Spleen (tissue), 11 donors: ENCODE data around the gene PLEKHA1. TPM values are rescaled to one million over a fixed set of nuclear protein-coding genes. Genes with fewer than 3 reads are reported as not detected.

Source experiments
- DNase-seq: peaks from one replicate; pipeline ENCODE4 v3.0.0-alpha.2; 2020
- H3K27ac ChIP-seq, 8 donors: fragments of 200-600 bp; sonication (generic) in 7 of 8; 1 replicate in 4 of 8; 2 replicates in 4 of 8; pipeline versions ENCODE4 v1.5.0 to v1.8.0; 2016 to 2021; ENCODE audit warnings: inconsistent platforms in 4 of 8, mild to moderate bottlenecking in 4 of 8, moderate library complexity in 1 of 8
- H3K27me3 ChIP-seq, 7 donors: fragments of 200-600 bp; sonication (generic) in 6 of 7; replicated peaks in 1 of 7; 1 replicate in 4 of 7; 2 replicates in 3 of 7; pipeline versions ENCODE4 v1.5.0 to v1.8.0; 2016 to 2021; ENCODE audit warnings: inconsistent platforms in 3 of 7, mild to moderate bottlenecking in 1 of 7
- H3K36me3 ChIP-seq, 6 donors: fragments of 200-600 bp; sonication (generic) in 5 of 6; 1 replicate in 4 of 6; 2 replicates in 2 of 6; pipeline versions ENCODE4 v1.5.0 to v1.8.0; 2016 to 2021; ENCODE audit warnings: inconsistent platforms in 2 of 6
- H3K4me1 ChIP-seq, 6 donors: fragments of 200-600 bp; sonication (generic) in 5 of 6; 1 replicate in 3 of 6; 2 replicates in 3 of 6; pipeline versions ENCODE4 v1.5.0 to v1.8.0; 2016 to 2021; ENCODE audit warnings: inconsistent platforms in 3 of 6
- H3K4me3 ChIP-seq, 8 donors: fragments of 200-600 bp; sonication (generic) in 7 of 8; 1 replicate in 4 of 8; 2 replicates in 4 of 8; pipeline versions ENCODE4 v1.5.0 to v1.8.0; 2016 to 2021; ENCODE audit warnings: inconsistent platforms in 4 of 8, mild to moderate bottlenecking in 4 of 8, moderate library complexity in 2 of 8
- H3K9me3 ChIP-seq, 8 donors: fragments of 200-600 bp; sonication (generic) in 7 of 8; 1 replicate in 4 of 8; 2 replicates in 4 of 8; pipeline versions ENCODE4 v1.5.0 to v1.8.0; 2016 to 2021; ENCODE audit warnings: inconsistent platforms in 4 of 8
- POLR2A ChIP-seq, 3 donors: fragments of 450-650 bp; IDR thresholded peaks; one replicate each; pipeline ENCODE4 v1.5.1; 2017; ENCODE audit warnings: antibody characterized with exemption in 3 of 3, mild to moderate bottlenecking in 1 of 3
- POLR2AphosphoS5 ChIP-seq, 3 donors: sonication (generic); formaldehyde crosslinking; IDR thresholded peaks; one replicate each; pipeline ENCODE4 v1.5.1; 2017; ENCODE audit warnings: antibody characterized with exemption in 3 of 3
- WGBS, 5 donors: extraction: QIAGEN DNeasy Blood & Tissue Kit in 3 of 5; methylation state at CpG; one replicate each; pipeline versions ENCODE4 v1.1.5 to v1.1.7; 2013 to 2018; 5-methylcytosine and 5-hydroxymethylcytosine counted together
- intact Hi-C: fragments of 100-400 bp; cut with DNase I; formaldehyde crosslinking; loops from one replicate; pipeline ENCODE4 v1.15.0; 2023; ENCODE audit warnings: low total_unique reads
- polyA plus RNA-seq, 3 donors: library from polyadenylated mRNA; stranded (reverse); fragments of 200-250 nt; gene quantifications; one replicate each; pipeline ENCODE4 v1.2.1, GENCODE V29; 2013
- total RNA-seq, 7 donors: library from RNA; depleted of rRNA in 3 of 7; stranded (reverse); fragments of >200 nt in 3 of 7; fragmentation: NEBNext Ultra II Directional in 4 of 7; extraction: Animal tissue kit (Norgen Biotek cat#: 25700) in 4 of 7; gene quantifications; one replicate each; pipeline versions ENCODE4 v1.1.0 to v1.2.1, GENCODE V29; 2016 to 2021
- TF ChIP-seq, protein P1 (sequence below), 11 experiments: fragments of 200-600 bp in 7 of 11; fragments of 450-650 bp in 4 of 11; sonication (generic) in 4 of 11; IDR thresholded peaks in 8 of 11; conservative IDR thresholded peaks in 3 of 11; 1 replicate in 7 of 11; 2 replicates in 4 of 11; pipeline versions ENCODE4 v1.4.0 to v1.8.0; 2016 to 2021; ENCODE audit warnings: antibody characterized with exemption in 11 of 11, inconsistent platforms in 4 of 11, mild to moderate bottlenecking in 1 of 11
- donor health status: healthy with polysubstance abuse.
- donor health status: DM: no; HTN: no; CAD: no; lungs with moderate emphysema.
- donor health status: DM: no; HTN: no; CAD: no.
- donor health status: Bipolar disorder and iron deficiency.
- donor health status: healthy.
- donor health status: DM: no; HTN: no; CAD: no.
- donor health status: DM: yes; HTN: yes; CAD: no.

Gene PLEKHA1
- total and polyA plus RNA-seq, 10 donors = 7.9 to 31.1 (median 22.1) TPM

- no peak for DNase-seq
- no peaks in the 10 kb centered on the region for H3K27me3 ChIP-seq
- H3K9me3 ChIP-seq = no peaks in the 10 kb centered on the region
- no peak overlapping the region for H3K27ac ChIP-seq
- H3K4me1 ChIP-seq = peaks cover 5 to 97% (median 31%) of the 10 kb centered on the region in 6 donors
- intact Hi-C loops = no loop called here
- peaks cover 0 to 55% (median 7%) of the 10 kb centered on the region in 6 donors for H3K36me3 ChIP-seq
- WGBS, 5 donors = 73 to 89% (median 79%) methylated on average over 3 of the region's 3 CpGs
- no peak for TF ChIP-seq POLR2AphosphoS5 (IDR thresholded peaks at IDR 0.05)
- TF ChIP-seq, protein P1, sequence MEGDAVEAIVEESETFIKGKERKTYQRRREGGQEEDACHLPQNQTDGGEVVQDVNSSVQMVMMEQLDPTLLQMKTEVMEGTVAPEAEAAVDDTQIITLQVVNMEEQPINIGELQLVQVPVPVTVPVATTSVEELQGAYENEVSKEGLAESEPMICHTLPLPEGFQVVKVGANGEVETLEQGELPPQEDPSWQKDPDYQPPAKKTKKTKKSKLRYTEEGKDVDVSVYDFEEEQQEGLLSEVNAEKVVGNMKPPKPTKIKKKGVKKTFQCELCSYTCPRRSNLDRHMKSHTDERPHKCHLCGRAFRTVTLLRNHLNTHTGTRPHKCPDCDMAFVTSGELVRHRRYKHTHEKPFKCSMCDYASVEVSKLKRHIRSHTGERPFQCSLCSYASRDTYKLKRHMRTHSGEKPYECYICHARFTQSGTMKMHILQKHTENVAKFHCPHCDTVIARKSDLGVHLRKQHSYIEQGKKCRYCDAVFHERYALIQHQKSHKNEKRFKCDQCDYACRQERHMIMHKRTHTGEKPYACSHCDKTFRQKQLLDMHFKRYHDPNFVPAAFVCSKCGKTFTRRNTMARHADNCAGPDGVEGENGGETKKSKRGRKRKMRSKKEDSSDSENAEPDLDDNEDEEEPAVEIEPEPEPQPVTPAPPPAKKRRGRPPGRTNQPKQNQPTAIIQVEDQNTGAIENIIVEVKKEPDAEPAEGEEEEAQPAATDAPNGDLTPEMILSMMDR (IDR thresholded peaks at IDR 0.05 in 8 of 11, conservative IDR thresholded peaks at IDR 0.05 in 3 of 11) = no peak
- TF ChIP-seq POLR2A (IDR thresholded peaks at IDR 0.05) = no peak
- H3K4me3 ChIP-seq = no peak overlapping the region
Measured at GRCh38 chr10:122419876-122420623, 45.5 kb downstream of the PLEKHA1 start.

GRCh38 chr10:122420624-122421007 lies 46.1 kb downstream of the PLEKHA1 start:
- peaks cover 5 to 100% (median 30%) of the 10 kb centered on the region in 6 donors for H3K4me1 ChIP-seq
- H3K36me3 ChIP-seq = peaks cover 0 to 56% (median 7%) of the 10 kb centered on the region in 6 donors
- H3K9me3 ChIP-seq = no peaks in the 10 kb centered on the region
- intact Hi-C loops = no loop called here
- H3K27me3 ChIP-seq = no peaks in the 10 kb centered on the region
- DNase-seq = no peak
- peak overlapping the region in 4 of 8 donors; percentile 3 to 56 (median 29) for H3K27ac ChIP-seq
- no peak overlapping the region for H3K4me3 ChIP-seq
- TF ChIP-seq, protein P1 (IDR thresholded peaks at IDR 0.05 in 8 of 11, conservative IDR thresholded peaks at IDR 0.05 in 3 of 11) = no peak
- TF ChIP-seq POLR2A (IDR thresholded peaks at IDR 0.05) = no peak
- TF ChIP-seq POLR2AphosphoS5 (IDR thresholded peaks at IDR 0.05) = no peak
- 84 to 90% (median 89%) methylated on average over 3 of the region's 3 CpGs for WGBS, 5 donors

GRCh38 chr10:122421054-122421625 lies 46.6 kb downstream of the PLEKHA1 start:
- no peak overlapping the region for H3K4me3 ChIP-seq
- intact Hi-C loops = no loop called here
- TF ChIP-seq, protein P1 (IDR thresholded peaks at IDR 0.05 in 8 of 11, conservative IDR thresholded peaks at IDR 0.05 in 3 of 11) = no peak
- no peak for TF ChIP-seq POLR2AphosphoS5 (IDR thresholded peaks at IDR 0.05)
- TF ChIP-seq POLR2A (IDR thresholded peaks at IDR 0.05) = no peak
- no peaks in the 10 kb centered on the region for H3K9me3 ChIP-seq
- 74 to 86% (median 78%) methylated on average over 3 of the region's 3 CpGs for WGBS, 5 donors
- H3K4me1 ChIP-seq = peaks cover 5 to 99% (median 27%) of the 10 kb centered on the region in 6 donors
- no peaks in the 10 kb centered on the region for H3K27me3 ChIP-seq
- H3K27ac ChIP-seq = peak overlapping the region in 5 of 8 donors; percentile 3 to 56 (median 17)
- DNase-seq = no peak
- peaks cover 0 to 53% (median 3%) of the 10 kb centered on the region in 6 donors for H3K36me3 ChIP-seq

DNA sequence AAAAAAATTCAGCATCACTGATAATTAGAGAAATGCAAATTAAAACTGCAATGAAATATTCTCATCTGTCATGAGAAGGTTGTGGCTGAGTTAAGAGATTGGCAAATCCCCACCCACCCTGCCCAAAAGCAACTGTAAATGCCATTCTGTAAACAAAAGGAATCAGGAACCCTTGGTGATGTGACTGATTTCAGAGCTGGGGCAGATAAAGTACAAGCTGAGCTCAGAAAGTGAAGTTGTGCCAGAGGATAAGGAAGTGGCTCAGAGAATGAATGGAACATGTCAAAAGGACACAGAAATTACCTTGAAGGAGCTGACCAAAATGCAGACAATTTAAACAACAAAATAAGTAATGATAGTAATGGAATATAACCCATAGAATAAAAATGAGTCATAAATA lies 47.2 kb downstream of the PLEKHA1 start:
- Histone ChIP-seq H3K27me3 (no peaks in the 10 kb centered on the region), H3K4me1 (peaks cover 5 to 99% (median 21%) of the 10 kb centered on the region in 6 donors), H3K9me3 (no peaks in the 10 kb centered on the region), H3K27ac (peak overlapping the region in 5 of 8 donors; percentile 2 to 56 (median 17)), H3K4me3 (no peak overlapping the region), H3K36me3 (peaks cover 0 to 51% (median 2%) of the 10 kb centered on the region in 6 donors)
- no peak for TF ChIP-seq POLR2A (IDR thresholded peaks at IDR 0.05)
- TF ChIP-seq, protein P1 (IDR thresholded peaks at IDR 0.05 in 8 of 11, conservative IDR thresholded peaks at IDR 0.05 in 3 of 11) = no peak
- TF ChIP-seq POLR2AphosphoS5 (IDR thresholded peaks at IDR 0.05) = no peak
- intact Hi-C loops = no loop called here
- DNase-seq = no peak
